Mesendoderm (in vitro differentiated cells): ENCODE results near the gene CEACAM21.
A peak's percentile ranks its signal among the peaks of the same experiment; 100 is the strongest.

Source experiments
- DNase-seq: peaks from one replicate; pipeline ENCODE4 v3.0.0; 2013
- H2AK5ac ChIP-seq: 2 replicates; pipeline ENCODE4 v1.6.1; 2013; ENCODE audit warnings: low read length, inconsistent platforms
- H2BK120ac ChIP-seq: 2 replicates; pipeline ENCODE4 v1.6.1; 2013; ENCODE audit warnings: low read depth, mild to moderate bottlenecking, low read length, moderate library complexity, mixed read lengths
- H2BK15ac ChIP-seq: replicated peaks from 2 replicates; pipeline ENCODE4 v1.6.1; 2013; ENCODE audit warnings: low read depth, mild to moderate bottlenecking, moderate library complexity
- H2BK5ac ChIP-seq: 2 replicates; pipeline ENCODE4 v1.6.1; 2013; ENCODE audit warnings: low read length, inconsistent platforms
- H3K18ac ChIP-seq: 2 replicates; pipeline ENCODE4 v1.6.1; 2013; ENCODE audit warnings: mild to moderate bottlenecking, low read length, mixed read lengths
- H3K23ac ChIP-seq: one replicate; pipeline ENCODE4 v1.6.1; 2013; ENCODE audit warnings: low read length
- H3K27ac ChIP-seq: 2 replicates; pipeline ENCODE4 v1.5.1; 2013; ENCODE audit warnings: low read depth, mild to moderate bottlenecking, inconsistent platforms, low read length, moderate library complexity
- H3K27me3 ChIP-seq: 2 replicates; pipeline ENCODE4 v1.6.1; 2013; ENCODE audit warnings: low read length, control low read depth, mild to moderate bottlenecking, inconsistent platforms; ENCODE audit not compliant: insufficient read depth, poor library complexity
- H3K36me3 ChIP-seq: 2 replicates; pipeline ENCODE4 v1.6.1; 2013; ENCODE audit warnings: low read length, inconsistent platforms; ENCODE audit not compliant: control insufficient read depth, insufficient read depth
- H3K4ac ChIP-seq: one replicate; pipeline ENCODE4 v1.6.1; 2013; ENCODE audit warnings: low read depth, mild to moderate bottlenecking, low read length, moderate library complexity
- H3K4me1 ChIP-seq: 2 replicates; pipeline ENCODE4 v1.6.1; 2013; ENCODE audit warnings: low read depth, low read length, inconsistent platforms; ENCODE audit not compliant: control insufficient read depth
- H3K4me2 ChIP-seq: 2 replicates; pipeline ENCODE4 v1.6.1; 2013; ENCODE audit warnings: low read length
- H3K4me3 ChIP-seq: 2 replicates; pipeline ENCODE4 v1.5.1; 2013; ENCODE audit warnings: mild to moderate bottlenecking, low read length
- H3K56ac ChIP-seq: one replicate; pipeline ENCODE4 v1.6.1; 2013; ENCODE audit warnings: low read length
- H3K79me1 ChIP-seq: 2 replicates; pipeline ENCODE4 v1.6.1; 2013; ENCODE audit warnings: low read length, inconsistent platforms
- H3K79me2 ChIP-seq: 2 replicates; pipeline ENCODE4 v1.6.1; 2013; ENCODE audit warnings: mild to moderate bottlenecking, low read length; ENCODE audit not compliant: control insufficient read depth, insufficient read depth
- H3K9ac ChIP-seq: 2 replicates; pipeline ENCODE4 v1.6.1; 2013; ENCODE audit warnings: low read length, inconsistent platforms
- H4K5ac ChIP-seq: one replicate; pipeline ENCODE4 v1.6.1; 2013; ENCODE audit warnings: low read length
- H4K8ac ChIP-seq: one replicate; pipeline ENCODE4 v1.6.1; 2013; ENCODE audit warnings: low read depth, mild to moderate bottlenecking, control low read depth, low read length, moderate library complexity
- WGBS: extraction: QIAGEN DNeasy Blood & Tissue Kit; methylation state at CpG from one replicate; pipeline ENCODE4 v1.1.7; 2013; ENCODE audit warnings: low lambda C conversion rate, missing lambda C conversion rate; ENCODE audit not compliant: insufficient coverage; ENCODE audit errors: extremely low coverage; 5-methylcytosine and 5-hydroxymethylcytosine counted together

Gene CEACAM21

GRCh38 chr19:41588497-41589209, 12.7 kb downstream of the CEACAM21 start:
- no peak overlapping the region for H3K9ac ChIP-seq
- no peaks in the 10 kb centered on the region for H3K79me2 ChIP-seq
- H4K5ac ChIP-seq = no peak overlapping the region
- no peaks in the 10 kb centered on the region for H3K27me3 ChIP-seq
- H2BK5ac ChIP-seq = no peak overlapping the region
- no peaks in the 10 kb centered on the region for H3K4me1 ChIP-seq
- H3K4me3 ChIP-seq = no peak overlapping the region
- no CpG with 5 or more reads among the region's 6 CpGs for WGBS
- peak; percentile 38 for DNase-seq
- no peak overlapping the region for H3K4me2 ChIP-seq
- no peaks in the 10 kb centered on the region for H3K36me3 ChIP-seq
- H4K8ac ChIP-seq = no peak overlapping the region
- H3K18ac ChIP-seq = no peak overlapping the region
- no peak overlapping the region for H2AK5ac ChIP-seq
- H2BK15ac ChIP-seq = no peak overlapping the region
- H3K79me1 ChIP-seq = no peaks in the 10 kb centered on the region
- no peak overlapping the region for H3K4ac ChIP-seq
- H2BK120ac ChIP-seq = no peak overlapping the region
- H3K56ac ChIP-seq = no peak overlapping the region
- no peak overlapping the region for H3K23ac ChIP-seq
- no peak overlapping the region for H3K27ac ChIP-seq

GRCh38 chr19:41589371-41589770, 13.4 kb downstream of the CEACAM21 start:
- H3K4me1 ChIP-seq = no peaks in the 10 kb centered on the region
- no peaks in the 10 kb centered on the region for H3K36me3 ChIP-seq
- no peaks in the 10 kb centered on the region for H3K79me1 ChIP-seq
- H3K4ac ChIP-seq = no peak overlapping the region
- WGBS = no CpG with 5 or more reads among the region's 2 CpGs
- H3K27me3 ChIP-seq = no peaks in the 10 kb centered on the region
- H3K79me2 ChIP-seq = no peaks in the 10 kb centered on the region
- H3K18ac ChIP-seq = no peak overlapping the region
- H3K23ac ChIP-seq = no peak overlapping the region
- no peak overlapping the region for H2BK120ac ChIP-seq
- H3K56ac ChIP-seq = no peak overlapping the region
- H4K5ac ChIP-seq = no peak overlapping the region
- no peak overlapping the region for H3K27ac ChIP-seq
- H3K4me3 ChIP-seq = no peak overlapping the region
- H3K9ac ChIP-seq = no peak overlapping the region
- H2AK5ac ChIP-seq = no peak overlapping the region
- H4K8ac ChIP-seq = no peak overlapping the region
- no peak overlapping the region for H2BK5ac ChIP-seq
- no peak overlapping the region for H3K4me2 ChIP-seq
- no peak overlapping the region for H2BK15ac ChIP-seq
- no peak for DNase-seq

- Histone ChIP-seq H2BK120ac (no peak overlapping the region), H2BK5ac (no peak overlapping the region), H2BK15ac (no peak overlapping the region), H2AK5ac (no peak overlapping the region), H3K4ac (no peak overlapping the region), H3K27me3 (no peaks in the 10 kb centered on the region), H3K56ac (no peak overlapping the region), H3K23ac (no peak overlapping the region), H3K36me3 (no peaks in the 10 kb centered on the region), H4K8ac (no peak overlapping the region), H3K9ac (no peak overlapping the region), H3K18ac (no peak overlapping the region), H4K5ac (no peak overlapping the region), H3K79me2 (no peaks in the 10 kb centered on the region), H3K79me1 (no peaks in the 10 kb centered on the region), H3K4me2 (no peak overlapping the region), H3K27ac (no peak overlapping the region), H3K4me3 (no peak overlapping the region), H3K4me1 (no peaks in the 10 kb centered on the region)
- no peak for DNase-seq
Measured at GRCh38 chr19:41590936-41591335, 15.0 kb downstream of the CEACAM21 start.

- no peaks in the 10 kb centered on the region for H3K36me3 ChIP-seq
- H4K8ac ChIP-seq = no peak overlapping the region
- H3K23ac ChIP-seq = no peak overlapping the region
- H3K56ac ChIP-seq = no peak overlapping the region
- H2BK5ac ChIP-seq = no peak overlapping the region
- H2BK15ac ChIP-seq = no peak overlapping the region
- no peak overlapping the region for H3K4me2 ChIP-seq
- H3K4me3 ChIP-seq = no peak overlapping the region
- H3K79me1 ChIP-seq = no peaks in the 10 kb centered on the region
- no peak for DNase-seq
- no peak overlapping the region for H2AK5ac ChIP-seq
- H3K9ac ChIP-seq = no peak overlapping the region
- no peaks in the 10 kb centered on the region for H3K4me1 ChIP-seq
- H3K27me3 ChIP-seq = no peaks in the 10 kb centered on the region
- no peak overlapping the region for H3K4ac ChIP-seq
- H3K27ac ChIP-seq = no peak overlapping the region
- WGBS = no CpG with 5 or more reads among the region's 5 CpGs
- H3K18ac ChIP-seq = no peak overlapping the region
- no peak overlapping the region for H2BK120ac ChIP-seq
- no peak overlapping the region for H4K5ac ChIP-seq
- H3K79me2 ChIP-seq = no peaks in the 10 kb centered on the region
Measured at GRCh38 chr19:41591951-41592562, 16.1 kb downstream of the CEACAM21 start.

- Histone ChIP-seq H2BK15ac (no peak overlapping the region), H3K18ac (no peak overlapping the region), H4K8ac (no peak overlapping the region), H4K5ac (no peak overlapping the region), H2BK5ac (no peak overlapping the region), H3K9ac (no peak overlapping the region), H3K4me3 (no peak overlapping the region), H3K79me2 (no peaks in the 10 kb centered on the region), H3K4me1 (no peaks in the 10 kb centered on the region), H2BK120ac (no peak overlapping the region), H3K23ac (no peak overlapping the region), H2AK5ac (no peak overlapping the region), H3K27ac (no peak overlapping the region), H3K4ac (no peak overlapping the region), H3K36me3 (no peaks in the 10 kb centered on the region), H3K79me1 (no peaks in the 10 kb centered on the region), H3K56ac (no peak overlapping the region), H3K4me2 (no peak overlapping the region), H3K27me3 (no peaks in the 10 kb centered on the region)
- DNase-seq = peak; percentile 62
- WGBS = no CpG with 5 or more reads among the region's 4 CpGs
Measured at GRCh38 chr19:41595258-41595889, 19.4 kb downstream of the CEACAM21 start.
